Stimulated activated CD4-positive, alpha-beta T cell treated with anti-CD3 and anti-CD28 coated beads, Interleukin-2, amount 100 ng/mL, for 24 hours (primary cell): ENCODE measurements around the gene CARD18.
"Not testable (repeated sequence)": the region's sequence is repeated elsewhere in the genome, so short reads cannot be mapped to it uniquely, and the experiment has no call there.

Experiments
- DNase-seq, 2 donors: peaks; one replicate each; pipeline ENCODE4 v3.0.0-alpha.2; 2020

The CARD18 gene

GRCh38 chr11:105132716-105133511 lies 6.7 kb downstream of the CARD18 start:
- DNase-seq = no peak

GRCh38 chr11:105130189-105130813 lies 9.3 kb downstream of the CARD18 start:
- no peak for DNase-seq

- no peak for DNase-seq
Measured at GRCh38 chr11:105124756-105125155, 14.8 kb downstream of the CARD18 start.

- DNase-seq = no peak
Measured at GRCh38 chr11:105111145-105111944, 28.2 kb downstream of the CARD18 start.

GRCh38 chr11:105110688-105111030 lies 28.9 kb downstream of the CARD18 start:
- no peak for DNase-seq

GRCh38 chr11:105109855-105110687 lies 29.5 kb downstream of the CARD18 start:
- DNase-seq = no peak

GRCh38 chr11:105109321-105109720 lies 30.2 kb downstream of the CARD18 start:
- DNase-seq = no peak

- no peak for DNase-seq
Measured at GRCh38 chr11:105108247-105108646, 31.3 kb downstream of the CARD18 start.

GRCh38 chr11:105107226-105107825 lies 32.2 kb downstream of the CARD18 start:
- peak; percentile 17 to 43 for DNase-seq

GRCh38 chr11:105106140-105106539 lies 33.4 kb downstream of the CARD18 start:
- DNase-seq = no peak

GRCh38 chr11:105104292-105104691 lies 35.3 kb downstream of the CARD18 start:
- DNase-seq = no peak

- no peak for DNase-seq
Measured at GRCh38 chr11:105103336-105103735, 36.2 kb downstream of the CARD18 start.

- not testable (repeated sequence) for DNase-seq
Measured at GRCh38 chr11:105102079-105102581, 37.4 kb downstream of the CARD18 start.

- no peak for DNase-seq
Measured at GRCh38 chr11:105100981-105101630, 38.5 kb downstream of the CARD18 start.

GRCh38 chr11:105100206-105100605 lies 39.4 kb downstream of the CARD18 start:
- DNase-seq = no peak

- DNase-seq = not testable (repeated sequence)
Measured at GRCh38 chr11:105099594-105099993, 40.0 kb downstream of the CARD18 start.

GRCh38 chr11:105092256-105093239 lies 47.0 kb downstream of the CARD18 start:
- DNase-seq = no peak
